ENCODE measurements around the gene NEBL. TPM values are rescaled to one million over a fixed set of nuclear protein-coding genes. Genes with fewer than 3 reads are reported as not detected.

Gene NEBL
- polyA plus RNA-seq, 1 experiment: not detected

DNA sequence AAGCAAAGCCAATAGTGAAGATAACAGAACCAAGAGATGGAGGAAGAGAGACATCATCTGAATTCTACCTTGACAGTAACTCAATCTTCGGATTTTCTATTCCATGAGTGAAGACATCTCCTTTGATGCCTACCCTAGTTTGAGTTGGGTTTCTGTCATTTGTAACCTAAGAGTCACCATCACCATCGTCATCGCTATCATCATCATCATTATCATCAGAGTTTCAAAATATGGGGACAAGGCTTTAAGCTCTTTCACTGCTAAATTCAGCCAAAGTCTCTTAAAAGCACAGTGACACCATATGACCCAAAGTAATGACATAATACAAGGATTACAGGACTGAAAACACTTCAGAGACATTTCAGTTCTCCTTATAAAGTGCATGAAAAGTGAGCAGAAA lies 57.2 kb downstream of the NEBL start:
- H3K27me3 ChIP-seq (ENCODE audit: control insufficient read depth, insufficient read depth, low read length): no peaks in the 10 kb centered on the region
- ChIA-PET POLR2A (no interaction called here), CTCF (no interaction called here)
- TF ChIP-seq, protein P1, sequence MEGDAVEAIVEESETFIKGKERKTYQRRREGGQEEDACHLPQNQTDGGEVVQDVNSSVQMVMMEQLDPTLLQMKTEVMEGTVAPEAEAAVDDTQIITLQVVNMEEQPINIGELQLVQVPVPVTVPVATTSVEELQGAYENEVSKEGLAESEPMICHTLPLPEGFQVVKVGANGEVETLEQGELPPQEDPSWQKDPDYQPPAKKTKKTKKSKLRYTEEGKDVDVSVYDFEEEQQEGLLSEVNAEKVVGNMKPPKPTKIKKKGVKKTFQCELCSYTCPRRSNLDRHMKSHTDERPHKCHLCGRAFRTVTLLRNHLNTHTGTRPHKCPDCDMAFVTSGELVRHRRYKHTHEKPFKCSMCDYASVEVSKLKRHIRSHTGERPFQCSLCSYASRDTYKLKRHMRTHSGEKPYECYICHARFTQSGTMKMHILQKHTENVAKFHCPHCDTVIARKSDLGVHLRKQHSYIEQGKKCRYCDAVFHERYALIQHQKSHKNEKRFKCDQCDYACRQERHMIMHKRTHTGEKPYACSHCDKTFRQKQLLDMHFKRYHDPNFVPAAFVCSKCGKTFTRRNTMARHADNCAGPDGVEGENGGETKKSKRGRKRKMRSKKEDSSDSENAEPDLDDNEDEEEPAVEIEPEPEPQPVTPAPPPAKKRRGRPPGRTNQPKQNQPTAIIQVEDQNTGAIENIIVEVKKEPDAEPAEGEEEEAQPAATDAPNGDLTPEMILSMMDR (IDR thresholded peaks at IDR 0.05; ENCODE audit: insufficient read depth, low read depth, low read length): no peak
- no peak for DNase-seq (ENCODE audit: low read depth)
- H3K4me3 ChIP-seq (ENCODE audit: low read depth, low read length): no peak overlapping the region
- no peaks in the 10 kb centered on the region for H3K36me3 ChIP-seq (ENCODE audit: control insufficient read depth, insufficient read depth, low read length)

DNA sequence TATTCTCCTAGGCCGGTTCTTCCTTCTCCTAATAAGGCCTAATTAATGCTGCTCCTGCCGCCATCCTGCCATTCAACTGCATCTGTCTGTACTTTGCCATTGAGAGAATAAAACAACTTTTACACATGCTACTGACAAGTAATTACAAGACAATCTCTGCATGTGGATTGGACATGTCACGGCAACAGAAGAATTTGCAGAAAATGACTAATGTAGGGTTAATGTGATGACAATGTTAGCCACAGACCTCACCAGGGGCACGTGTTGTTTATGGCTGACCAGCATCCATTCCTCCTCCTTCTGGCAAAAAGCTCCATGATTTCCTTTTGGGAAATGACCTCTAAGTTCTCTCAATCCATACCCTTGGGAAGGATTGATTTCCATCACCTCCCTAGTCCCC lies 58.0 kb downstream of the NEBL start:
- no peaks in the 10 kb centered on the region for H3K36me3 ChIP-seq (ENCODE audit: control insufficient read depth, insufficient read depth, low read length)
- ChIA-PET POLR2A (no interaction called here), CTCF (no interaction called here)
- DNase-seq (ENCODE audit: low read depth): no peak
- no peaks in the 10 kb centered on the region for H3K27me3 ChIP-seq (ENCODE audit: control insufficient read depth, insufficient read depth, low read length)
- TF ChIP-seq, protein P1 (IDR thresholded peaks at IDR 0.05; ENCODE audit: insufficient read depth, low read depth, low read length): no peak
- no peak overlapping the region for H3K4me3 ChIP-seq (ENCODE audit: low read depth, low read length)

DNA sequence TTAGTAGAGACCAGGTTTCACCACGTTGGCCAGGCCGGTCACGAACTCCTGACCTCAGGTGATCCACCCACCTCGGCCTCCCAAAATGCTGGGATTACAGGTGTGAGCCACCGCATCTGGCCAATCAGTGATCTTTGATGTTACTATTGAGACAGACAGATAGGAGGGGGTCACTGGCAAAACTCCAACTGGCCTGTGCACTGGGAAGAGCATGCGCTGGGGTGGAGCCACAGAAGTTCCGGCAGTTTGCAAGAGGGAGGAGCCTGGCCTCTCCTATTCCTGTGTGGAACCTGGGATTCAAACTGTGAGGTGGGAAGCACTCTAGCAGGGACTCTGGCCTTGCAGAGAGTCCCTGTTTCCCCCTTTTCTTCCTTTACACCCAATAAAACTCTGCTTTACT lies 60.7 kb downstream of the NEBL start:
- CTCF ChIA-PET: interaction anchor here (0.8 kb wide), 1 partner anchor 157 kb away, joined by 4 read pairs; no protein-coding TSS in a partner anchor
- TF ChIP-seq, protein P1 (IDR thresholded peaks at IDR 0.05; ENCODE audit: insufficient read depth, low read depth, low read length): no peak
- no peaks in the 10 kb centered on the region for H3K36me3 ChIP-seq (ENCODE audit: control insufficient read depth, insufficient read depth, low read length)

DNA sequence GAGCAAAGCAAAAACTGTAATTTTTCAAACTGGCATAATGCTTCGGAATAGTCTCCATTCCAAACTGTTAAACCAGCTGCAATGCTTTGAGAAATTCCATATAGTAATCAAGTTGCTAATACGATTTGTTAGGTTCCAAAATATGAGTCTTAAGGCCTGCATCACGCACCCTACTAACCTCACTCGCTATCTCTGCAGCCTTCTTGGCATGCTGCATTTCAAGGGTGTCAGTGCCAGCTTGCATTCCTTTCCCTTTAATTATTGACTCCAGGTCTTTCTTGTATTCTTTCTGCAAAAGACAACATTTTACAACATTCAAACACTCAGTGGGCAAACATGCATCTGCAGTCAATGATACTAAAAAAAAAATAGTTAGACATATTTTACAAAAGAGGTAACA lies 61.8 kb downstream of the NEBL start:
- ChIA-PET CTCF (interaction anchor here (0.8 kb wide), 1 partner anchor 158 kb away, joined by 4 read pairs; no protein-coding TSS in a partner anchor), POLR2A (no interaction called here)
- DNase-seq (ENCODE audit: low read depth): no peak

More for the DNA sequence above, 60.7 kb downstream of the NEBL start:
- no peak for DNase-seq (ENCODE audit: low read depth)
- no peak overlapping the region for H3K4me3 ChIP-seq (ENCODE audit: low read depth, low read length)
- H3K27me3 ChIP-seq (ENCODE audit: control insufficient read depth, insufficient read depth, low read length): no peaks in the 10 kb centered on the region
- POLR2A ChIA-PET: no interaction called here

DNA sequence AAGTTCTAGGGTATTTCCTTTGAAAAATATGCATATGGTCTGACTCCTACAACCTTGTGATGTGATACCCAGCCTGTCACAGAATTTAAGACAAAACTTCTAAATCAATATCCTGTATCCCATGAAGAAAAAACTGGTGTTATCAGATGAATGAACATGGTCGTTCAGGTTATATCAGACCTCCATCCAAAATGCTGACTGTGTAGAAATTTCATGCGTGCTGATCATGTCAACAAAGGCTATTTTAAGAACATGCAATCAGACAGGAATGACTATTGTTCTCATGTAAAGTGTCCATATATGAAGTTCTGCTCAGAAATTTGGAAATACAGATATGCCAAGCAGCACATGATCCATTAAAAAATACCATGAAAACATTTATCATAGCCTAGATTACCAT lies 62.3 kb downstream of the NEBL start:
- TF ChIP-seq, protein P1 (IDR thresholded peaks at IDR 0.05; ENCODE audit: insufficient read depth, low read depth, low read length): no peak
- Histone ChIP-seq H3K4me3 (ENCODE audit: low read depth, low read length) (no peak overlapping the region), H3K36me3 (ENCODE audit: control insufficient read depth, insufficient read depth, low read length) (no peaks in the 10 kb centered on the region), H3K27me3 (ENCODE audit: control insufficient read depth, insufficient read depth, low read length) (no peaks in the 10 kb centered on the region)
- no peak for DNase-seq (ENCODE audit: low read depth)
- ChIA-PET CTCF (no interaction called here), POLR2A (no interaction called here)

More for the DNA sequence above, 61.8 kb downstream of the NEBL start:
- no peaks in the 10 kb centered on the region for H3K36me3 ChIP-seq (ENCODE audit: control insufficient read depth, insufficient read depth, low read length)
- no peaks in the 10 kb centered on the region for H3K27me3 ChIP-seq (ENCODE audit: control insufficient read depth, insufficient read depth, low read length)
- H3K4me3 ChIP-seq (ENCODE audit: low read depth, low read length): no peak overlapping the region
- TF ChIP-seq, protein P1 (IDR thresholded peaks at IDR 0.05; ENCODE audit: insufficient read depth, low read depth, low read length): no peak
